IPS-15b (cell line): ENCODE measurements around the gene LMAN1L.

Source experiments
- H3K27me3 ChIP-seq: one replicate; pipeline ENCODE4 v1.6.1; 2013; ENCODE audit warnings: low read length; ENCODE audit not compliant: control insufficient read depth, insufficient read depth
- H3K36me3 ChIP-seq: one replicate; pipeline ENCODE4 v1.6.1; 2013; ENCODE audit warnings: low read length; ENCODE audit not compliant: control insufficient read depth, insufficient read depth
- H3K4me1 ChIP-seq: one replicate; pipeline ENCODE4 v1.6.1; 2013; ENCODE audit warnings: mild to moderate bottlenecking, low read length; ENCODE audit not compliant: control insufficient read depth, insufficient read depth
- H3K4me3 ChIP-seq: one replicate; pipeline ENCODE4 v1.5.1; 2013; ENCODE audit warnings: low read depth, low read length
- H3K9ac ChIP-seq: one replicate; pipeline ENCODE4 v1.6.1; 2013; ENCODE audit warnings: low read depth, mild to moderate bottlenecking, low read length
- H3K9me3 ChIP-seq: one replicate; pipeline ENCODE4 v1.6.1; 2013; ENCODE audit warnings: mild to moderate bottlenecking, low read length; ENCODE audit not compliant: control insufficient read depth, insufficient read depth

Gene LMAN1L

DNA sequence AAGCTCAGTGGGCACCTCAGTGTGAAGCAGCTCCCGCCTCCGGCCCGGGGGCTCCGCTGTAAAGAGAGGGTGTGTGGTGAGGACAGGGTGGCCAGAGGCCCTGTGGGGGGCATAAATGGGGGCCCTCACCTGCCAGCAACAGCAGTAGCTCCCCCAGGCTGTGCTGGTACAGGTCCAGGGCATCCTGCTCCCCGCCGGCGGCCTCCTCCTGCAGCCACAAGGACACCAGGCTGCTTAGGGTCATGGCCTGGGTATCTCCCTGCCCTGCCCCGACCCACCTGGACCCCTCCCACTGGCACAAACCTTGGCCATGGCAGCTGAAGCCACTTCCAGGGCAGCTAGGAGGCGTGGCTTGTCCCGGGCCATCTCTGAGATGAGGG lies 25.5 kb downstream of the LMAN1L start:
- H3K4me1 ChIP-seq = peaks cover 3% of the 10 kb centered on the region
- H3K9me3 ChIP-seq = no peaks in the 10 kb centered on the region
- H3K27me3 ChIP-seq = no peaks in the 10 kb centered on the region
- H3K9ac ChIP-seq = no peak overlapping the region
- no peak overlapping the region for H3K4me3 ChIP-seq
- H3K36me3 ChIP-seq = peaks cover 12% of the 10 kb centered on the region

- Histone ChIP-seq H3K4me1 (peaks cover 3% of the 10 kb centered on the region), H3K36me3 (peaks cover 12% of the 10 kb centered on the region), H3K9me3 (no peaks in the 10 kb centered on the region), H3K27me3 (no peaks in the 10 kb centered on the region), H3K9ac (no peak overlapping the region), H3K4me3 (no peak overlapping the region)
Observed at GRCh38 chr15:74838746-74839525, 26.3 kb downstream of the LMAN1L start.

- Histone ChIP-seq H3K9ac (peak overlapping the region; percentile 37), H3K27me3 (no peaks in the 10 kb centered on the region), H3K9me3 (no peaks in the 10 kb centered on the region), H3K4me1 (peaks cover 5% of the 10 kb centered on the region), H3K4me3 (no peak overlapping the region), H3K36me3 (peaks cover 14% of the 10 kb centered on the region)
Observed at GRCh38 chr15:74839526-74840395, 27.1 kb downstream of the LMAN1L start.

DNA sequence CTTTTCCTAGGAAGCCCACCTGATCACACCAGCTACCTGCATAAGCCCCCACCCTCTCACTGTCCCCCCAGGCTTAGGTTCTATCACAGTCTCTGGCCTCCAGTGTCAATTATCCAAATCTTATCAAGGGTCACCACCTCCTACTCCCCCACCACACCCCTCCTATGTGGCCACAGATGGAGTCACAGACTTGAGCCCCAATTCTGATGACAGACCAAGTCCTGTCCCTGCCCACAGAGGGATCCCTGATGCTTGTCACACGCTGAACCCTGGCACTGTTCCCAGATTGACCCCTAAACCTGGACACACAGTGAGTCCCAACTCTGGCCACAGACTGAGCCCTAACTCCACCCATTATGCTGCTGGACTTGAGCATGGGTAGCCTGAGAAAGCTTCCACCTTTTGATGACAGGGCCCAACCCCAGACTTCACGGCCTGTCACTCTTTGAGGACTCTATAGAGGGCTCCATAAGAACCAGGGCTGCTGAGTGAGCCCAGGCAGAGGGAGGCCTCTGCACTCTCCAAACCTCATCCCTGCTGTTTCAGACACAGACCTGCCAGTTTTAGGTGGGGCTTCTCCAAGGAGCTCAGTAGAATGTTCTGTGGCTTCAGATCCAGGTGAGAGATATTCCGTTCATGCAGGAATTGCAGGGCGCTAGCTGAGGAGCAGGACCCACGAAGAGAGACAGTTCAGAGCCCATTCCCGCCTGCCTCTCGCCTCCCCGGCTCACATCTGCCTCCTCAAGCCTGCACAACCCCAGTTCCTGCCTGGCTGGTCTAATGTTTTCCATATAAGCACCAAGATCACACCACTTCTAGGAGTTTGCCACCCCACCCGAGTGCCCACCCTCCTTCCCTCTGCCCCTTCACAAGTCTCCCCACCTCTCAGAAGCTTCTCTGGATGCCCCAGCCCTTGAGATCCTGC lies 28.5 kb downstream of the LMAN1L start:
- peaks cover 3% of the 10 kb centered on the region for H3K4me1 ChIP-seq
- no peaks in the 10 kb centered on the region for H3K27me3 ChIP-seq
- no peak overlapping the region for H3K4me3 ChIP-seq
- H3K9me3 ChIP-seq = no peaks in the 10 kb centered on the region
- H3K36me3 ChIP-seq = peaks cover 16% of the 10 kb centered on the region
- H3K9ac ChIP-seq = no peak overlapping the region

GRCh38 chr15:74841891-74842373 lies 29.3 kb downstream of the LMAN1L start:
- Histone ChIP-seq H3K27me3 (no peaks in the 10 kb centered on the region), H3K9me3 (no peaks in the 10 kb centered on the region), H3K4me1 (peaks cover 3% of the 10 kb centered on the region), H3K36me3 (peaks cover 16% of the 10 kb centered on the region), H3K9ac (peak overlapping the region; percentile 41), H3K4me3 (peak overlapping the region; percentile 82)

DNA sequence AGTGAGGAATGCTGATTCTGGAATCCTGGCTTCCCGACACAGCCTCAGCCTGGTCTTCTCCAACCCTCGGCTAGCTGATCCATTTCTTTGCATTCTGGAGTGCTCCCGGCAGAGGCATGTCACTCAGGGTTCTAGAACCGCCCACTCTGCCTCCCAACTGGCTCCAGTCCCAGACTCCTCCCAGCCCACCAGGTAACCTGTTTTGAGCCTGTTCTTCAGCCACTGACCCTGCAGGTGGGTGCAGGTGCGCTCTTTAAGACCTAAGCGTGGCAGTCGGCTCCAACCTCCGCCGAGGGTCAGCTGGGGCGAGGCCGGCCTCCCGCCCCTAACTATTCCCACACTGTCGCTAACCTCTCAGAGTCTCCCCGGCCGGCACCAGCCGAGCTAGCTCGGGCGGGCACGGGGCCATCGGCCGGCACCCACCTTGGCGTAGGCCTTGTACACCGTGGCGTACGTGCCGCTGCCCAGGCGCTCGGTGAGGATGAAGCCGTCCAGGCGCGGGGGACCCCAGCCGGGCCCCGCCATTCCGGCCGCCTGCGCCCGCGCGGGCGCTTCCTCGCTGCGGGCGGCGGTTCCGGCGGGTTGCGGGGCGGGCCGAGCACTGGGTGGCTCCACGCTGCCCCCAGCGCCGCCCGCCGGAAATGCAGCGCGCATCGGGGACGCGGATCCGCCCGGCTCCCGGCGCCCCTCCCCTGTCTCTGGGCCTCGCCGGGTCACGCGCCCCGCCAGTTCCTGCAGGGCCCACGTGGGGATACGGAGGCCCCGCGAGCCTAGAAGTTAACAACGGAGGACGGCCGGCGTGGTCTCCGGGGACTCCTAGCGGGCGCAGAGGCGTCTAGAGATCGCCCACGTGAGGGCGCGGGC lies 30.2 kb downstream of the LMAN1L start, which contains the start of gene ULK3:
Gene ULK3 (minus strand): TSS at position 576 of the 864 bp plus-strand sequence. CDS start 51 bp downstream, at position 525.
- Histone ChIP-seq H3K4me1 (peaks cover 3% of the 10 kb centered on the region), H3K9ac (peak within 1 kb of the TSS; percentile 85), H3K36me3 (peaks cover 21% of the 10 kb centered on the region)

GRCh38 chr15:74843445-74843828 lies 30.8 kb downstream of the LMAN1L start:
- Histone ChIP-seq H3K4me3 (peak overlapping the region; percentile 82), H3K27me3 (no peaks in the 10 kb centered on the region), H3K9me3 (no peaks in the 10 kb centered on the region), H3K4me1 (peaks cover 3% of the 10 kb centered on the region), H3K9ac (peak overlapping the region; percentile 85), H3K36me3 (peaks cover 22% of the 10 kb centered on the region)

More for the DNA sequence above, 30.2 kb downstream of the LMAN1L start, which contains the start of gene ULK3:
- H3K27me3 ChIP-seq = no peaks in the 10 kb centered on the region
- peak within 1 kb of the TSS; percentile 82 for H3K4me3 ChIP-seq
- no peaks in the 10 kb centered on the region for H3K9me3 ChIP-seq

GRCh38 chr15:74843891-74844299 lies 31.3 kb downstream of the LMAN1L start:
- Histone ChIP-seq H3K4me1 (peaks cover 3% of the 10 kb centered on the region), H3K27me3 (no peaks in the 10 kb centered on the region), H3K4me3 (peak overlapping the region; percentile 82), H3K36me3 (peaks cover 21% of the 10 kb centered on the region), H3K9ac (no peak overlapping the region), H3K9me3 (no peaks in the 10 kb centered on the region)

- peaks cover 3% of the 10 kb centered on the region for H3K4me1 ChIP-seq
- no peaks in the 10 kb centered on the region for H3K9me3 ChIP-seq
- no peaks in the 10 kb centered on the region for H3K27me3 ChIP-seq
- no peak overlapping the region for H3K4me3 ChIP-seq
- H3K36me3 ChIP-seq = peaks cover 21% of the 10 kb centered on the region
- H3K9ac ChIP-seq = no peak overlapping the region
Observed at GRCh38 chr15:74844319-74845207, 31.9 kb downstream of the LMAN1L start.

GRCh38 chr15:74845208-74845568 lies 32.6 kb downstream of the LMAN1L start:
- Histone ChIP-seq H3K9me3 (no peaks in the 10 kb centered on the region), H3K4me1 (peaks cover 3% of the 10 kb centered on the region), H3K36me3 (peaks cover 20% of the 10 kb centered on the region), H3K27me3 (no peaks in the 10 kb centered on the region), H3K4me3 (no peak overlapping the region), H3K9ac (no peak overlapping the region)
